T-helper 1 cell treated with Interleukin-12 subunit alpha and Interleukin-12 subunit beta and Interleukin-4 antibody, amounts not matched to agents 30 ng/mL and 1 ng/mL, for 36 hours (primary cell): ENCODE data around the gene FHOD3. TPM values are rescaled to one million over a fixed set of nuclear protein-coding genes. Genes with fewer than 3 reads are reported as not detected.

Experiments used
- intact Hi-C: fragments of 100-400 bp; cut with micrococcal nuclease; formaldehyde crosslinking; loops from one replicate; pipeline ENCODE4 v1.15.1; 2024
- total RNA-seq: library from RNA; stranded (reverse); gene quantifications from 2 replicates; pipeline ENCODE4 v1.2.3, GENCODE V29; 2022

The FHOD3 gene
- total RNA-seq, 1 donor from 2014 or later, result not detected

DNA sequence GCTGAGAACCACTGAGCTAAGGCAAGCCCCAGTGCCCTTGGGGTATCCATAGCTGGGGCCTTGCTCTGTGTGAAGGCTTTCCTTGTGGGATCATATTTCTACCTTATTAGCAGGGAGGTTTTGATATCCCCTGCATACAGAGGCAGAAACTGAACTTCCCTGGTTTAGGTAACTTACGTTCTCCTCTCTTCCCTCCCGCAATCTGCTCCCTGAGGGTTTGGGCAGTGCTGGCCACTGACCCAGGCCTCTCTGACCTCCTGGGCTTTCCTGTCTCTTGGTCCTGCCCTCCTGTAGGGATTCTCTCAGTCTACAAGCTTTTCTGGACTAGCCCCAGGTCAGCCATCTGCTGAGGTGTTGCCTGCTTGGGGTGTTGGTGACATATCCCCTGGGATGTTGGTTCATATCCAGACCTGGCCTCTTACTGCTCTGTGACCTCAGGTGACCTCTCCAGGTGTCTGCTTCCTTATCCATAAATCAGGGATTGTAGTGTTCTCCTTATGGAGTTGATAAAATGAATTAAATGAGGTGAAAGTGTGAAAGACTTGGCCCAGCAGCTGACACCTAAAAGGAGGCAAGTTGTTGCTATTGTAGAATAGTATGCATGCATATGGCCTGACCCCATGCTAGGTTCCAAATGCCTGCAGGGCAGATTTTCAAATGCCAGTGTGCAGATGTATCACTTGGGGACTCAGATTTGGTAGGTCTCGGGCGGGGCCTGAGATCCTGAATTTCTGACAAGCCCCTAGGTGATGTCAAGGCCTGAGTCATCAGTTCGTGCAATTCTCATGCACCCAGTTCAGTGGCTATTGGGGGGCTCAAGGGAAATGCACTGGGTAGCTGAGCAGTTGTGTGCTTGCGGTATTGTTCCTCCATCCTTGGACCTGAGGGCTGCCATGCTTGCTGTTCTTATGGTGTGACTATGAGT is 106.6 kb downstream of the FHOD3 start:
- intact Hi-C loops, result no loop called here

DNA sequence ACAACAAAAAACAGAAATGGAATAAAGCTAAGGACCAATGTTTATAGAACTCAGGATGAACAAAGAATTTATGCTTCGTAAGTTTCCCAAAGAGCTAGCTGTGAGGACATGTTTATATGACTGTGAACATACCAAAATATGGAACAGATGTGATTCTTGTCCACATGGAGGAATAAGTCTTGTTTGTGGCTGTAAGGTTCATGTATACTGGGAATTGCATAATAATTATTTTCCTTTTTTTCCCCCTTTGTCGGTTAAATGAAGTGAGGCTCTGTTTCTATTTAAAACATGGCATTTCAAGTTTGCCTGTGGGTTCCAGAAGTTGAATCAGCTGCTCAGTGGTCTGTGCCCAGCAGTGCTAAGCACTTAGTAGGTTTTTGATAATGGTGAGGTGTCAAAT is 108.1 kb downstream of the FHOD3 start:
- intact Hi-C loops, result no loop called here

DNA sequence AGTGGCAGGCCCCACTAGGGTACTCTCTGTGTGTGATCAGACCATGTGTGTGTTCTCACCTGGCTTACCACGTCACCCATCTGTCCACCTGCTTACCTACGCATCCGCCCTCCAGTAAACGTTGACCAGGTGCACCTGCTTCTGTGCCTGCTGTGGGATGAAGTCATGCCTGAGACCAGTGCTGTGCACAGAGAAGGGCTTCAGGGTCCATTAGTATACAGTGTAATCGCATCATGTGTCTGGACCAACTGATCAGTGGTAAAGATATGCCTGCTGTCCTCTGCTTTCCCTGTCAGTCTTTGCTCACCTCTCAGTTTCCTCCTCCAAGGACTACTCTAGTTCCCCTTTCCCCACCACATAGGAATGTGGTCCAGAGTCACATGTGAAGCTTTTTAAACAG is 109.3 kb downstream of the FHOD3 start:
- intact Hi-C loops, result no loop called here

DNA sequence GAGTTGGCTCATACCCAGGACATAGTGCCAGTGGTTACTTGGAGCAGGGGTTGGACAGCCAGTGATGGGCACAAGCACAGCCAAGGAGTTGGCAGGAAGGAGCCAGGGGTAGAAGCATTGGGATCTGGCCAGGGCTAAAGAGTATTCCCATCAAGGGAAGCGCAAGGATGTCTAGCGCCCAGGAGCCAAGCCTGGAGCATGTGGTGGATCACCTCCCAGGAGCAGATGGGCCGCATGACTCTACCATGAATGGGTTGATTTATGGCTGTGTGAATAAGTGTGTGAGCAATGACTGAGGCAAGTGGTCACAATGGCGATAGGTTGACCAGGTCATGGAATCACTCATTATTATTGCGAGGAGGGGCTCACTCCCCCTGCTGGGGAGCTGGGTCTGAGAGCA is 111.1 kb downstream of the FHOD3 start:
- intact Hi-C loops, result no loop called here

DNA sequence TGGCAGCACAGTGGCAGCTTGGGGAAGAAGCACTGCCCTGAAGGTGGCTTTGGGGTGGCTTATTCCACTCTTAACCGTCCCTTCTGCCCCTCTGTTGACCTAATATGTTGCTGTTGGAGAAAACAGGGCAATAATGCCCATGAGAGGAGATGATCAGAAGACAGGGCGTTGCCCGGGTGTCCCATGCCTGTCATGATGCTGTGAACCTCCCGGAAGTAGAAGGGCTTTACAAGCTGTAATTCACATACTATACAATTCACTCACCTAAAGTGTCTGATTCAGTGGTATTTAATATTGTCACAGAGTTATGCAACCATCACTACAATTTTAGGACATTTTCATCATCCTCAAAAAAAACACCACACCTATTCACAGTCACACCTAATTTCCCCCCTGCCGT is 112.3 kb downstream of the FHOD3 start:
- intact Hi-C loops, result loop anchor here (5.0 kb wide), 1 partner anchor 392 kb away; no protein-coding TSS in a partner anchor

DNA sequence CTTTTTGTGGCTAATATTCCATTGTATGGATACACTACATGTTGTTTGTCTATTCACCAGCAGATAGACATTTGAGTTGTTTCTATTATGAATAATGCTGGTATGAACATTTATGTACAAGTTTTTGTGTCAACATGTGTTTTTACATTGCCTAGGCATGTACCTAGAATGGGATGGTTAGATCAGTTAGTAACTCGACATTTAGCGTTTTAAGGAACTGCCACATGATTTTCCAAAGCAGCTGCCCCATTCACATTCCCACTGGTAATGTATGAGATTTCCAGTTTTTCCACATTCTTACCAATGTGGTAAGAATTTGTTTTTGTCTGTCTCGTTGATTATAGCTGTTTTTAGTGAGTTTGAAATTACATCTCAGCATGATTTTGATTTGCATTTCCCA is 112.8 kb downstream of the FHOD3 start:
- intact Hi-C loops, result loop anchor here (5.0 kb wide), 1 partner anchor 393 kb away; no protein-coding TSS in a partner anchor

DNA sequence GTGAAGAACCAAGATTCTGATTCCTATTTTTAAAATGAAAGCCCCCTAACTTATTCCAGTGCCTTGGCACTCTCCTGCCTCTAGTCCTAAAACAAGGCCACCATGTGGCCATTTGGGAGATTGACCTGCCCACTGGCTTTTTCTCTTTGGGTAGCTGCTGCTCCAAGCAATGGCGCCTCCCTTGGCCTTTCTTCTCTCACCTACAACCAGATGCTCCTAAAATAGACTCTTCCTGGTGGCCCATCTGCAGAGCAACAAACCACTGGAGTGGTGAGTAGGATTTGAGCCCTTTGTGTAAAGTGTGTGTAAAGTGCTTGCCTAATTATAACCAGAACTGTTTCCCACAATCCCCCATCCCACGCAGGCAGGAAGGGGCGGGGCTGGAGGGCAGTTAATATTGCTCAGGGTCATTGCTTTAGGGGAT is 114.2 kb downstream of the FHOD3 start:
- intact Hi-C loops, result loop anchor here (5.0 kb wide), 1 partner anchor 394 kb away; no protein-coding TSS in a partner anchor

DNA sequence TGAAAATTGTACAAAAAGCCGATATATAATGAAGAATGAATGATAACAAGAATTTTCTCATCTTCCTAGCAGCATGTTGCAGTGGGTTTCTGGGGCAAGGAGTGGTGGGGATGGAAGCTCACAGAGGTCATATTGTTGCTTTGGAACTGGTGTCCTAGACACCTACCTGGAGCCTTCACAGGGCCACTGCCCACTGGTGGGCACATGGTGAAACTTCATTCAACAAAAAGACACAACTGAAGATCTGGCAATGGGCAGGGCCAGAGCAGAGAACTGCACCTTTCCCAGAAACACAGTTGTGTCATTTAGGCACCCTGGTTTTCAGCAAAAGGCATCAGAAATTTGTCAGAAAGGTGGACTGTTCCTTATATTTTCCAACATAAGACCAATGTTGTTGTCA is 115.3 kb downstream of the FHOD3 start:
- intact Hi-C loops, result loop anchor here (5.0 kb wide), 1 partner anchor 395 kb away; no protein-coding TSS in a partner anchor

DNA sequence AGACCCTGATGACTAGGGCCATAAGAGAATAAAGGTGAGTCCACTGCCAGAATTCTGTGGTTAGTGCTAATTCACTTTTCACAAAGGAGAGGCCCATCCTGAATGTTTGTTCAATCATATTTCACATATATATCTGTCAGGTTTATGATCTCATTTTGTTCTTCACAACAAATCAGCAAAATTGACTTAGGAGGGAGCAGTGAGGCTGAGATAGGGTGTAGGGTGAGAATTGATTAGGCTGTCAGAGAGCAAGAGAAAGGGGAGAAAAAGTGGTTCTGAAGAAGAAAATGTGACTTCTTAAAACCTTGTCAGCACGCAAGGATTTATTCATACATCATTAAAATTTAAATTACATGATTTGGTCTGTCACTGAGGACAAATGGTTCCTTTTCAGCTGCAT is 117.7 kb downstream of the FHOD3 start:
- intact Hi-C loops, result no loop called here

DNA sequence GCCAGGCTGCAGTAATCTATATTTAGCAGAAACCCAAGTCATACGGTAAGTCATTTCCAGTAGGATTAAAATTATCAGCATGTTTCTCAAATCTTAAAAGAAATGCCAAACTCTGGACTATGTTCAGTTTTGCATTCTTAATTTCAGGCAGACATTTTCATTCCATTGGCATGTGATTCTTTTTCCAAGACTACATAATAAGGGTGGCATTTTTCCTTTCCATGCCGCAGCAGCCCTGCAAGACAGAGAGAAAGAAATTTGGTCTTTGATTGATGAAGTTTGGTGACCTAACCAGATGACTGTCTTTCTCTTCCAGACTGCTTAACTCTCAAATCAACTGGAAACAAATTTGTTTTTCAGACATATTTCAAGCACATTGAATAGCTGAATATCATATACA is 118.1 kb downstream of the FHOD3 start:
- intact Hi-C loops, result no loop called here

DNA sequence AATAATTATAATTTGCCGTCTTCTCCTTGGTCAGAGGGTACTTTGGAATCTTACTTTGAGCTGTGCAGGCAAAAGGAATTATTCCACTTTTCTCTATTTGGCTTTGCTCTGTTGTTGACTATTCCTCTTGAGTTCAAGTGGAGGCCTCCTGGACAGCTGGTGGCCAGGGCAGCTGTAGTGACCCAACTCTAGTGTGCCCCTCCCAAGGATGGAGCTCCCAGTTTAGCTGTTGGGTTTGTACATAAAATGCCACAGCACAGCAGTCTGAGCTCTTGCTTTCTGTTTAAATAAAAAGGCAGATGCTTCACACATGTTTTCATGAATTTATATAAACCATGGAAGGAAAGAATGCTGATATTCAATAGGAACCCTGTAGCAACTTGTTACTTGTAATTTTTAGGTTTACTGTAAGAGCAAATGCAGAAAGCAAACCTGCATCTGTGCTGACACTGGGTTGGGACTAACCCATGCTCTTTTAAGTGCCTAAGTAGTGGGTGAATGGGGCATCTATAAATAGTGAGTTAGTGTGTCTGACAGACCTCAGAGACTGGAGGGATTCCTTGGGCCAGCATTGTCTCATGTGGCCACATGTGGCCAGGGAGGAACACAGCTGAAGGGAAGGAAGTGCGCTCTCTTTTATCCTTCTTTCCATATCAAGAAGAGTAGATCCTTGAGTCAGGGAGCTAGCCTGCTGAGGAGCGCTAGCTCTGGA is 121.8 kb downstream of the FHOD3 start:
- intact Hi-C loops, result no loop called here

DNA sequence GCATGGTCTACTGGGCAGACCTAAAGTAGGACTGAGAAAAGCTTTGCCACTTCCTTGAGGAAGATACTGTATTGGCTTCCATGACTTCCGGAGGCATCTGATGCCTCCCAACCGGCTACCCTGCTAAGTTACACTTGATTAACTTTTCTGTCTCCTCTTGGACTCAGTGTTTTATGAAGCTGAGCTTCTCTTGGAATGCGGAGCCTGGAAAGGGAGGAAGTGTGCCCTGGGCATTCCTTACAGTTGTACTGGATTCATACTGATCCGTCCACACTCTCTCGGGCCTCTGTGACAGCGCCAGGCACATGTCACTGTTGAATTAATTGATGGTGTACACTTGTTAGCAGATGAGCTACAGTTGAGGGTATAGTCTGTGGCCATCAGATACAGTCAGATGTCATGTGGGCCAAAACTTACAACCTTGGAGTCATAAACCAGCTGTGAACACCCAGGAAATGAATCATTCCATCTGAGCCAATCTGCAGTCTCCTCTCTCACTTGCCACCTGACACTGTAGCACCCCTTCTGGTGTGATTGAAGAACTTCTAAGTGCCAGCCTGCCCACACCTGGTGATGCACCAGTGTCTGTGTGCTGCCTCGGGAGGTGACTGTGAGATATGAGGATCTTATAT is 122.5 kb downstream of the FHOD3 start:
- intact Hi-C loops, result no loop called here

DNA sequence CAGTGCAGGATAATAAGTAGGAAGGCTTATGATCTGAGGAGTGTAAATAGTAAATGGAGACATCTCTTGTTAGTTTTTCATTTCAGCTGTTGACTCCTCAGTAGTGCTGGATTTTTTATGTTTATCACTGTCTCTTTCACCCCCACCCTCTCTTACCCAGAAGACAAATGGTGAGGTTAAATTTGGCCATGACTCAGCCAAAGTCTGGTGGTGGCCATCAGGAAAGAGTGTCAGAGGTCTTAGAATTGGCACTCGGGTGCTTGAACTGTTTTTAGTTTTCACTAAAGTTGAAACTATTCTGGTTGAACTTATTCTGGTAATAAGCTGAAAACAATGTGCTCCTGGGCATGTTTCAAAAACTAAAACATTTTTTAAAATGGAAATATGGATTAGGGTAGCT is 123.3 kb downstream of the FHOD3 start:
- intact Hi-C loops, result no loop called here

DNA sequence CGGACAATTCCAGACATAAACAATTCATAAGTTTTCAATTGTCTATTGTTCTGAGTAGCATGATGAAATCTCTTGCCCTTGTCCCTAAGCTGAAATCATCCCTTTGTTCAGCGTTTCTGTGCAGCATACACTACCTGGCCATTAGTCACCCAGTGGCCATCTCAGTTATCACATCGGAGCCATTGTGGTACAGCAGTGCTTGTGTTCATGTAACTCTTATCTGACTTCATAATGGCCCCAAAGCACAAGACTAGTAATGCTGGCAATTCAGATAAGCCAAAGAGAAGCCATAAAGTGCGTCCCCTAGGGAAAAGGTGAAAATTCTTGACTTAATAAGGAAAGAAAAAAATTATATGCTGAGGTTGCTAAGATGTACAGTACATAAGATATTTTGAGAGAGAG is 127.2 kb downstream of the FHOD3 start:
- intact Hi-C loops, result no loop called here

DNA sequence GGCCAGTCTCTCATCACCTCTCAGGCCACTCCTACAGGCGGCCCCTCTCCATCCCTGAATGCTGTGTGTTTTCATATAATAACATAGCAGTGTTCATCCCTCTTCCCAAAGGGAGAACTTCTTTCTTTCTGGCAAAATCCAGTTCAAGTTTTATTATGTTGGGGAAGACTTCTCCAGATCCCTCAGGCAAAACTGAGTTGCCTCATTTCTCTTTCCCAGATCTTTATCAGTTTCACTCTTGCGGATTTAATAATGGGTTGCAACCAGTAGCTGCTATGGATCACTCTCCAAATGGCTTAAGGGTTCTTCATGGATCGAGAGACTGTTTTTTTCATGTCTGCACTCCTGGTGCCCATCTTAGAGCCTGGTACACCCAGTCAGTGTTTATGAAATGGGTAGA is 129.9 kb downstream of the FHOD3 start:
- intact Hi-C loops, result no loop called here

DNA sequence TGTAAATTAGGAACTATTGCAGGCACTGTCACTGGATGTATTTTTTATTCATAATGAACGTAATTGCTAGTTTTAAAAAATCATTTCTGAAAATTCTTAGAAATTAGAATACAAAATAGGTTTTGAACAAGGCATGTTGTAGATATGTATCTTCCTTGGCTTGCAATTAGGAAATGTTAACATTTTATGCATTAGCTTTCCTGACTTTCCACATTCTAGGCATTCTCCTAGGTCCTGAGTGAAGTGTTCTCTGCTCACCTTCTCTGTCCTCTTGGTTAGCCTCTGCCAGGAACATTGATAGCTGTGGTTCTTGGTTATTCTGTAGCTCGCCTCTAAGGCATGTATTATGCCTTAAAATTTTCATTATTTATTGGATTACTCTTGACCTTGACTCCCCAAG is 130.3 kb downstream of the FHOD3 start:
- intact Hi-C loops, result no loop called here

DNA sequence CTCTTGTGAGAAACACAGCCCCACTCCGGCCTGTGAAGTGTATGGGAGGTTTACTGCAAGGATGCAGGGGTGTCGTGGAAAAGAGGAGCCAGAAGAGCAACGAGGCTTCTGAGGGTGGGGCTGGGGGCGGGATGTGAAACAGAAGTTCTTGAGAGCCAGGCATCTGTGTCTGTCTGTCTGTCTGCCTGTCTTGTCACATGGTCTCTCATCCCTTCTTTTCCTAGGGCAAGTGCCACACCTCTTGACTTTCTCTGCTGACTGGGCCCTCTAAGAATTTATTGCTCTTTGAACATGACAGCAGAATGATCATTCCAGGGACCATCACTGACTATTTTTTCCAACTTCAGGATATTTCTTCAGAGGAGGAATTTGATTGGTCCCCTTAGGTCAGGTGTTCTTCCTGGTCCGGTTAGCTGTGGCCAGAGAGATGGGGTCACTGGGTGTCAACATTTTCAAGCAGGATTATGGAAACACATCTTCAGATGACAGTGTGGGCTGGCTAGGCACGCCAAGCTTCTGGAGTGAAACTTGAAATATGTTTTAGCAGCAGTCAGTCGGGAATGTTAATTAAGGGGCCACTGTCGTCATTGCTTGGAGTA is 131.0 kb downstream of the FHOD3 start:
- intact Hi-C loops, result no loop called here

DNA sequence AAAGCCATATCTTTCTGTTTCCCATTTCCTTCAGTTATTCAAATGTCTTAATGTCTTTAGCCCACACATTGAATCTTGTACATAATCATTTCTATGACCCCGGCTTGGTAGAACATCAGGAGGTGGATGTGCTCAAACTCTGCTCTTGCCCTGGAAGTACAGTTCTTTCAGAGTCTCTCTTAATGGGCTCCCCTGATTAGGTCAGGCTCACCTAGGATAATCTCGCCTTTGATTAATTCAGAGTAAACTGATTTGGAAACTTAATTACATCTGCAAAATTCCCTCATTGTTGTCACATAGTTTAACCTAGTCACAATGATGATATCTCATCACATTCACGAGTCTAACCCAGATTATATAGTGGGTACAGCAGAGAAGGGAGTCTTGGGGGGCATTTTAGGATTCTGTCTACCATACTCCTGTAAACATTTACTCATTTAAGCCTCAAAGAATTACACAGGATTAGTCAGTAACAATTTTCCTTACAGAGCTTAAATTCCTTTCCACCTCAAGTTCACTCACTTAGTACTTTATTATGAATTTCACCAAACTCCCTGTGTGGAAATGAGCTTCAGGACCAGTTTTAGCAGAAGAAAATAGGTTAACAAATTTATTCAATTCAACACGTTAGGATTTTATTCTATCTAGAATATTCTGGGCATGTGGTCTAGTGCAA is 135.5 kb downstream of the FHOD3 start:
- intact Hi-C loops, result no loop called here

DNA sequence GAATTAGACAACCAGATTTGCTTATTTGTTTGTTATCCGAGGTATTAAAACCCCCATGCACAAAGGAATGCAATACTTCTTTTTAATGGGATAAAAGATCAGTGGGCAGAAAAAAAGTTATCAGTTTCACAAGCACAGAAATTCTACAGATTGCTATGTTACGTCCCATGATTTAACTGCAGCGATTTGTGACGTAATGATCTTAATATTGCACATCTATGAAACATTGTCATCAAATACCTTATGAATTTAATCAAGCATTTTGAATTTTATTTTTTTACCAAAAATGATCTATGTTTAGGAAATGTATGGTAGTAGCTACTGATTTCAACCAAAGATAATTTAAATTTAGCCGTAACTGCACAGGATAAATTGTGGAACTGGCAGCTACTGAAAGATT is 138.9 kb downstream of the FHOD3 start:
- intact Hi-C loops, result no loop called here

DNA sequence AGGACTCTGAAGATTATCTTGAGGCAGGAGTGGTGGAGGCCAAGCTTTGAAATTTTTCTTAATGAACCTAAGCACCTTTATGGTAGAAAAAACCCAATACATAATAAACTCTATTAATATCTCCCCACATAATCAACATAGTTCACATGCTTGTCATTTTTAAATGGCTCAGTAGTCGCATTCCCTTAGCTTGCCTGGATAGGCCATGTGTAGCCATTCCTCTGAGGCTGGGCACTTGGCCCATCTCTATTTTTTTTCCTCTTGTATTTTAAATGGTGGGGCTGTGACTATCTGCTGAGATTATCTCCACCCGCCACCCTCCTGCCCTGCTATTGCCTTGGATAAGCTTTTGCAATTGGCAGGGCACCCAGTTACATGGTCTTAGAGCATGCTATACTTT is 143.1 kb downstream of the FHOD3 start:
- intact Hi-C loops, result no loop called here
